Measurements from ENCODE around the gene CATSPERE.

Gene CATSPERE

DNA sequence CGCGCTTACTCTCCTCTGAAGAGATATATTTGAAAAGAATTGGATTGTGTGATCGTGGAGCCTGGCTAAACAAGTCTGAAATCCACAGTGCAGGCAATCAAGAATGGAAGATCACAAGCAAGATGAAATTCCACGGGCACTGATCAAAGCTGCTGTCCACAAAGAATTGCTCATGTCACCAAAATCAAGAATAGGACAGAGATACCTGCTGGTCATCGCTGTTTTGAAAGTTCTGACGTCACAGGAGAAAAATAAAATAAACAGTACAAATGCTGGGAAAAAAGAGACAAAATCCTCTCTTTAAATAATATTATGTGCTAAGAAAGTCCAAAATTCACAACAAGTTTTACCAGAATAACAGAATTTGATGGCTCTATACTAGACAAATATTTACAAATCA is 179.8 kb downstream of the CATSPERE start:
- Histone ChIP-seq H3K4me1 (ENCODE audit: insufficient read depth, low read length) (no peaks in the 10 kb centered on the region), H3K9me3 (ENCODE audit: insufficient read depth, low read length, severe bottlenecking) (no peaks in the 10 kb centered on the region), H4K20me1 (ENCODE audit: insufficient read depth, low read length) (no peaks in the 10 kb centered on the region), H3K27ac (ENCODE audit: low read length) (no peak overlapping the region), H3K36me3 (ENCODE audit: insufficient read depth, low read length) (no peaks in the 10 kb centered on the region), H3K4me3 (ENCODE audit: low read depth in 1 of 2, low read length in 2 of 2) (no peak overlapping the region), H3K4me2 (ENCODE audit: insufficient read depth, low read length) (no peak overlapping the region), H3K9ac (ENCODE audit: low read depth, low read length) (no peak overlapping the region), H3K79me2 (ENCODE audit: insufficient read depth, low read length) (no peaks in the 10 kb centered on the region), H2AFZ (ENCODE audit: low read depth, low read length) (no peak overlapping the region), H3K27me3 (ENCODE audit: insufficient read depth, low read length, poor library complexity) (peaks cover 5% of the 10 kb centered on the region)
- ATAC-seq (ENCODE audit: insufficient read depth, low read depth) = no peak
- TF ChIP-seq, protein P1, sequence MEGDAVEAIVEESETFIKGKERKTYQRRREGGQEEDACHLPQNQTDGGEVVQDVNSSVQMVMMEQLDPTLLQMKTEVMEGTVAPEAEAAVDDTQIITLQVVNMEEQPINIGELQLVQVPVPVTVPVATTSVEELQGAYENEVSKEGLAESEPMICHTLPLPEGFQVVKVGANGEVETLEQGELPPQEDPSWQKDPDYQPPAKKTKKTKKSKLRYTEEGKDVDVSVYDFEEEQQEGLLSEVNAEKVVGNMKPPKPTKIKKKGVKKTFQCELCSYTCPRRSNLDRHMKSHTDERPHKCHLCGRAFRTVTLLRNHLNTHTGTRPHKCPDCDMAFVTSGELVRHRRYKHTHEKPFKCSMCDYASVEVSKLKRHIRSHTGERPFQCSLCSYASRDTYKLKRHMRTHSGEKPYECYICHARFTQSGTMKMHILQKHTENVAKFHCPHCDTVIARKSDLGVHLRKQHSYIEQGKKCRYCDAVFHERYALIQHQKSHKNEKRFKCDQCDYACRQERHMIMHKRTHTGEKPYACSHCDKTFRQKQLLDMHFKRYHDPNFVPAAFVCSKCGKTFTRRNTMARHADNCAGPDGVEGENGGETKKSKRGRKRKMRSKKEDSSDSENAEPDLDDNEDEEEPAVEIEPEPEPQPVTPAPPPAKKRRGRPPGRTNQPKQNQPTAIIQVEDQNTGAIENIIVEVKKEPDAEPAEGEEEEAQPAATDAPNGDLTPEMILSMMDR (IDR thresholded peaks at IDR 0.05; ENCODE audit: borderline replicate concordance, extremely low read depth, low read length, poor library complexity, severe bottlenecking) = no peak
- no peak for TF ChIP-seq EZH2 (IDR thresholded peaks at IDR 0.05; ENCODE audit: borderline replicate concordance, low read depth, low read length, severe bottlenecking)
- DNase-seq = no peak

DNA sequence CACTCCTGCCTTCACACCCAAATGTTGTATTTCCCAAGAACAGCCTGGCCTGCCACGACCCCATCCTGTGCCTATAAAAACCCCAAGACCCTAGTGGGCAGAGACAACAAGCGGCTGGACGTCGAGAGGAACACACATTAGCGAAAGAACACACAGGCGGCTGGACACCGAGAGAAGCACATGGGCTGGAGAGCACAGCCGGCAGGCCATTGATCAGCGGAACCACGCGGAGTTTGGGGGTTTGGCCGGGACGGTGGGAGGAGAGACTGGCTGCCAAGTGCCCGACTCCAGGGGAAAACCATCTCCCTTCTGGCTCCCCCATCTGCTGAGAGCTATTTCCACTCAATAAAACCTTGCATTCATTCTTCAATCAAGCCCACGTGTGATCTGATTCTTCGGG is 181.5 kb downstream of the CATSPERE start:
- Histone ChIP-seq H3K27ac (ENCODE audit: low read length) (no peak overlapping the region), H3K9me3 (ENCODE audit: insufficient read depth, low read length, severe bottlenecking) (no peaks in the 10 kb centered on the region), H3K36me3 (ENCODE audit: insufficient read depth, low read length) (no peaks in the 10 kb centered on the region), H3K27me3 (ENCODE audit: insufficient read depth, low read length, poor library complexity) (peaks cover 5% of the 10 kb centered on the region), H3K4me3 (ENCODE audit: low read depth in 1 of 2, low read length in 2 of 2) (no peak overlapping the region), H3K4me1 (ENCODE audit: insufficient read depth, low read length) (no peaks in the 10 kb centered on the region), H3K79me2 (ENCODE audit: insufficient read depth, low read length) (no peaks in the 10 kb centered on the region), H4K20me1 (ENCODE audit: insufficient read depth, low read length) (no peaks in the 10 kb centered on the region), H3K9ac (ENCODE audit: low read depth, low read length) (no peak overlapping the region), H3K4me2 (ENCODE audit: insufficient read depth, low read length) (no peak overlapping the region), H2AFZ (ENCODE audit: low read depth, low read length) (no peak overlapping the region)
- DNase-seq (no peak), ATAC-seq (ENCODE audit: insufficient read depth, low read depth) (no peak)
- TF ChIP-seq EZH2 (IDR thresholded peaks at IDR 0.05; ENCODE audit: borderline replicate concordance, low read depth, low read length, severe bottlenecking) = no peak
- TF ChIP-seq, protein P1 (IDR thresholded peaks at IDR 0.05; ENCODE audit: borderline replicate concordance, extremely low read depth, low read length, poor library complexity, severe bottlenecking) = no peak

DNA sequence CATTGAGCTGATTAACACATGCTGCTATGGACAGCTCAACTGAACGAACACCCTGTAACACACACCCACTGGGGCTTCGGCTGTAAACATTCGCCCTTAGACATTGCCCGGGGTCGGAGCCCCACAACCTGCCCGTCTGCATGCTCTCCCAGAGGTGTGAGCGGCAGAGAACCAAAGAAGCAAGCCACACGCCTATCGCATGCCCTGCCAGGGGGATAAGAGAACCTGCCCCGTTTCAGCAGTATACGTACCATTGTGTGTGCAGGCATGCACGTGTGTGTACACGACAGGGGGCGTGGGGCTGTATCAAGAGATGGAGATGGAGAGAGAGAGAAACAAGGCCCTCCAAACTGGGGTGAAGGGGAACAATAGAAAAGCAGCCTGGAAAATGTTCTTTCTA is 181.9 kb downstream of the CATSPERE start:
- H3K27ac ChIP-seq (ENCODE audit: low read length) = no peak overlapping the region
- no peaks in the 10 kb centered on the region for H3K79me2 ChIP-seq (ENCODE audit: insufficient read depth, low read length)
- H4K20me1 ChIP-seq (ENCODE audit: insufficient read depth, low read length) = no peaks in the 10 kb centered on the region
- H3K4me2 ChIP-seq (ENCODE audit: insufficient read depth, low read length) = no peak overlapping the region
- H3K36me3 ChIP-seq (ENCODE audit: insufficient read depth, low read length) = no peaks in the 10 kb centered on the region
- H3K9me3 ChIP-seq (ENCODE audit: insufficient read depth, low read length, severe bottlenecking) = no peaks in the 10 kb centered on the region
- DNase-seq = no peak
- no peak for ATAC-seq (ENCODE audit: insufficient read depth, low read depth)
- H3K27me3 ChIP-seq (ENCODE audit: insufficient read depth, low read length, poor library complexity) = peaks cover 5% of the 10 kb centered on the region
- no peak overlapping the region for H2AFZ ChIP-seq (ENCODE audit: low read depth, low read length)
- H3K4me1 ChIP-seq (ENCODE audit: insufficient read depth, low read length) = no peaks in the 10 kb centered on the region
- H3K9ac ChIP-seq (ENCODE audit: low read depth, low read length) = no peak overlapping the region
- no peak for TF ChIP-seq EZH2 (IDR thresholded peaks at IDR 0.05; ENCODE audit: borderline replicate concordance, low read depth, low read length, severe bottlenecking)
- TF ChIP-seq, protein P1 (IDR thresholded peaks at IDR 0.05; ENCODE audit: borderline replicate concordance, extremely low read depth, low read length, poor library complexity, severe bottlenecking) = no peak
- H3K4me3 ChIP-seq (ENCODE audit: low read depth in 1 of 2, low read length in 2 of 2) = no peak overlapping the region

GRCh38 chr1:244645414-244645813 is 184.3 kb downstream of the CATSPERE start:
- H3K4me3 ChIP-seq (ENCODE audit: low read depth in 1 of 2, low read length in 2 of 2) = no peak overlapping the region
- DNase-seq (no peak), ATAC-seq (ENCODE audit: insufficient read depth, low read depth) (no peak)
- no peak overlapping the region for H3K4me2 ChIP-seq (ENCODE audit: insufficient read depth, low read length)
- no peaks in the 10 kb centered on the region for H3K79me2 ChIP-seq (ENCODE audit: insufficient read depth, low read length)
- no peak overlapping the region for H3K27ac ChIP-seq (ENCODE audit: low read length)
- no peak overlapping the region for H3K9ac ChIP-seq (ENCODE audit: low read depth, low read length)
- no peaks in the 10 kb centered on the region for H3K36me3 ChIP-seq (ENCODE audit: insufficient read depth, low read length)
- no peaks in the 10 kb centered on the region for H3K9me3 ChIP-seq (ENCODE audit: insufficient read depth, low read length, severe bottlenecking)
- peaks cover 5% of the 10 kb centered on the region for H3K27me3 ChIP-seq (ENCODE audit: insufficient read depth, low read length, poor library complexity)
- H4K20me1 ChIP-seq (ENCODE audit: insufficient read depth, low read length) = no peaks in the 10 kb centered on the region
- no peaks in the 10 kb centered on the region for H3K4me1 ChIP-seq (ENCODE audit: insufficient read depth, low read length)
- TF ChIP-seq, protein P1 (IDR thresholded peaks at IDR 0.05; ENCODE audit: borderline replicate concordance, extremely low read depth, low read length, poor library complexity, severe bottlenecking) = no peak
- no peak for TF ChIP-seq EZH2 (IDR thresholded peaks at IDR 0.05; ENCODE audit: borderline replicate concordance, low read depth, low read length, severe bottlenecking)
- no peak overlapping the region for H2AFZ ChIP-seq (ENCODE audit: low read depth, low read length)

All from DND-41 (cell line).